HCT116 (cell line): Measurements from ENCODE around the gene CHD1L.

ENCODE experiments used
- CEBPB ChIP-seq: IDR thresholded peaks from 2 replicates; pipeline ENCODE4 v1.6.1; 2012; ENCODE audit warnings: low read depth
- CTCF ChIP-seq, 3 experiments: fragments of 200-600 bp in 1 of 3; sonication (generic) in 1 of 3; IDR thresholded peaks in 2 of 3; conservative IDR thresholded peaks in 1 of 3; 2 replicates each; pipeline ENCODE4 v1.5.1; 2012 to 2017; ENCODE audit warnings: low read depth in 2 of 3, low read length in 2 of 3, antibody characterized with exemption in 1 of 3, borderline replicate concordance in 1 of 3, control low read depth in 1 of 3, mild to moderate bottlenecking in 1 of 3, mixed read lengths in 1 of 3, mixed run types in 1 of 3, moderate library complexity in 1 of 3; ENCODE audit not compliant: insufficient read depth in 1 of 3
- EZH2 ChIP-seq: fragments of 200-600 bp; sonication (generic); IDR thresholded peaks from 2 replicates; pipeline ENCODE4 v1.6.1; 2017; ENCODE audit warnings: antibody characterized with exemption, mixed run types
- MAX ChIP-seq: IDR thresholded peaks from 2 replicates; pipeline ENCODE4 v1.6.1; 2012
- POLR2A ChIP-seq: IDR thresholded peaks from 2 replicates; pipeline ENCODE4 v1.7.0; 2011; ENCODE audit warnings: borderline replicate concordance; ENCODE audit not compliant: insufficient read depth, insufficient read length; ENCODE audit errors: extremely low read depth
- POLR2AphosphoS5 ChIP-seq: IDR thresholded peaks from 2 replicates; pipeline ENCODE4 v1.6.1; 2011; ENCODE audit warnings: mild to moderate bottlenecking, low read depth, low read length, moderate library complexity
- RAD21 ChIP-seq: IDR thresholded peaks from 2 replicates; pipeline ENCODE4 v1.6.1; 2012; ENCODE audit warnings: low read depth, mild to moderate bottlenecking
- REST ChIP-seq: IDR thresholded peaks from 2 replicates; pipeline ENCODE4 v1.6.1; 2012; ENCODE audit warnings: low read depth
- SIN3A ChIP-seq: IDR thresholded peaks from 2 replicates; pipeline ENCODE4 v1.6.1; 2012; ENCODE audit warnings: low read depth
- SP1 ChIP-seq: IDR thresholded peaks from 2 replicates; pipeline ENCODE4 v1.6.1; 2012; ENCODE audit warnings: low read depth
- SRF ChIP-seq: IDR thresholded peaks from 2 replicates; pipeline ENCODE4 v1.6.1; 2012; ENCODE audit warnings: low read depth
- TCF7L2 ChIP-seq: IDR thresholded peaks from 2 replicates; pipeline ENCODE4 v1.7.0; 2011; ENCODE audit warnings: borderline replicate concordance, inconsistent platforms; ENCODE audit not compliant: insufficient read depth, insufficient read length; ENCODE audit errors: extremely low read depth

- TF ChIP-seq CTCF (IDR thresholded peaks at IDR 0.05 in 2 of 3, conservative IDR thresholded peaks at IDR 0.05 in 1 of 3; ENCODE audit: borderline replicate concordance in 1 of 3, insufficient read depth in 1 of 3, low read depth in 2 of 3, low read length in 2 of 3) = no peak
- TF ChIP-seq TCF7L2 = no peak
- TF ChIP-seq CEBPB = no peak
- TF ChIP-seq RAD21 = no peak
- TF ChIP-seq MAX = no peak
- TF ChIP-seq POLR2A = no peak
- no peak for TF ChIP-seq REST
- TF ChIP-seq SP1 = no peak
- no peak for TF ChIP-seq EZH2
- TF ChIP-seq SRF = no peak
- no peak for TF ChIP-seq SIN3A
- TF ChIP-seq POLR2AphosphoS5 = no peak
Observed at GRCh38 chr1:147215540-147215916, 27.0 kb upstream of the CHD1L start.
